Measurements from ENCODE around the gene FNDC3B. TPM values are rescaled to one million over a fixed set of nuclear protein-coding genes. Genes with fewer than 3 reads are reported as not detected.
A peak's percentile ranks its signal among the peaks of the same experiment; 100 is the strongest.

FNDC3B gene
- total and polyA plus RNA-seq, 9 of the 15 experiments (the other 6 are each of a cell fraction or from before 2014, with no cell fraction given) = 7.0 to 35.8 (median 16.2) TPM

DNA sequence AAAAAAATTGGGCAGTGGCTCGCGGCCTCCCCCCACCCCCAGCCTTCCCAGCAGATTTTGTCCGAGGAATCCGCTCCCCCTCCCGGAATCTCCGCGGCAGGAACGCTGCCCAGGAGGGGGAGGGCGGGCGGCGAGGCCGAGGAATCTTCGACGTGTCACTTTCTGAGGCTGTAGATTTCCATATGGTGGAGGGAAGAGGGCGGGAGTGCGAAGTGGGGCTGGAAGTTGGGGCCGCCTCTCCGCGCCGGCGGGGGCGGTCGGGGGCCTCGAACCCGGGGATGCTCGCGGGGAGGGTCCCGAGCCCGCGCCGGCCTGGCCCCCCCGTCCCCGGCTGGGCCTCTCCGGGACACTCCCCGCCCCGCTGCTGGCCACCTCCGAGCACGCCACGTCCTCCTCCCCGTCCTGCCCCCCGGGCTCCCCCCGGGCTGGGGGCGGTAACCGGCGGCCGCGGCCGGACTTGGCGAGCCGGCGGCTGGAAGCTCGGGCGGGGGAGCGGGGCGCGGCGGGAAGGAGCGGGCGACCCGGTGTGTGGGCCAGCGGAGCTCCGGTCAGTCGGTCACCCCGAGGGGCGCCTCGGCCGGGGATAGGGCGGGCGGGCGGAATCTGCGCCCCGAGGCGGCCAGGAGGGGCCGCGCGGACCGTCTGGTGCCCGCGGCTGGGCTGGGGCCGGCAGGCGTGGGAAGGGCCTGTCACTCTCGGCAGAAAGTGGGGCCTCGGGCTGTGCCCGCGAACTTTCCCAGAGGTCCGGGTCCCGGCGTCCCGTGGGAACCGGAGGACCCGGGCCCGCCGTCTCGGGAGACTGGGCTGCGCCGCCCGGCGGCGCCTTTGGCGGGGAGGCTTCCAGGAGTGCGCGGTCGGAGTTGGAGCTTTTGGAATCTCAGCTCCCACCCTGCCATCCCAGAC, 951 bp downstream of the FNDC3B start (continued):
- no peak for TF ChIP-seq ZSCAN29 (IDR thresholded peaks at IDR 0.05)
- peak in 1 of 2 experiments; percentile 96; a peak in 2 of 4 replicates for TF ChIP-seq MAZ (CRISPR knock-in tag; conservative IDR thresholded peaks at IDR 0.05 in 1 of 2, IDR thresholded peaks at IDR 0.05 in 1 of 2)
- TF ChIP-seq, protein P1, sequence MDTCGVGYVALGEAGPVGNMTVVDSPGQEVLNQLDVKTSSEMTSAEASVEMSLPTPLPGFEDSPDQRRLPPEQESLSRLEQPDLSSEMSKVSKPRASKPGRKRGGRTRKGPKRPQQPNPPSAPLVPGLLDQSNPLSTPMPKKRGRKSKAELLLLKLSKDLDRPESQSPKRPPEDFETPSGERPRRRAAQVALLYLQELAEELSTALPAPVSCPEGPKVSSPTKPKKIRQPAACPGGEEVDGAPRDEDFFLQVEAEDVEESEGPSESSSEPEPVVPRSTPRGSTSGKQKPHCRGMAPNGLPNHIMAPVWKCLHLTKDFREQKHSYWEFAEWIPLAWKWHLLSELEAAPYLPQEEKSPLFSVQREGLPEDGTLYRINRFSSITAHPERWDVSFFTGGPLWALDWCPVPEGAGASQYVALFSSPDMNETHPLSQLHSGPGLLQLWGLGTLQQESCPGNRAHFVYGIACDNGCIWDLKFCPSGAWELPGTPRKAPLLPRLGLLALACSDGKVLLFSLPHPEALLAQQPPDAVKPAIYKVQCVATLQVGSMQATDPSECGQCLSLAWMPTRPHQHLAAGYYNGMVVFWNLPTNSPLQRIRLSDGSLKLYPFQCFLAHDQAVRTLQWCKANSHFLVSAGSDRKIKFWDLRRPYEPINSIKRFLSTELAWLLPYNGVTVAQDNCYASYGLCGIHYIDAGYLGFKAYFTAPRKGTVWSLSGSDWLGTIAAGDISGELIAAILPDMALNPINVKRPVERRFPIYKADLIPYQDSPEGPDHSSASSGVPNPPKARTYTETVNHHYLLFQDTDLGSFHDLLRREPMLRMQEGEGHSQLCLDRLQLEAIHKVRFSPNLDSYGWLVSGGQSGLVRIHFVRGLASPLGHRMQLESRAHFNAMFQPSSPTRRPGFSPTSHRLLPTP (IDR thresholded peaks at IDR 0.05; ENCODE audit: borderline replicate concordance, extremely low read depth, insufficient read length) = no peak
- no peak for TF ChIP-seq HDAC2 (IDR thresholded peaks at IDR 0.05)
- no peak for TF ChIP-seq HDAC8 (tag; IDR thresholded peaks at IDR 0.05)
- TF ChIP-seq RFX1 (IDR thresholded peaks at IDR 0.05) = no peak
- no peak for TF ChIP-seq ETV6 (IDR thresholded peaks at IDR 0.05; ENCODE audit: borderline replicate concordance in 1 of 2, low read depth in 2 of 2, low read length in 1 of 2)
- TF ChIP-seq ETV6 (CRISPR knock-in tag; IDR thresholded peaks at IDR 0.05; ENCODE audit: borderline replicate concordance) = no peak
- no peak for TF ChIP-seq NCOR1 (IDR thresholded peaks at IDR 0.05)
- TF ChIP-seq, protein P2, sequence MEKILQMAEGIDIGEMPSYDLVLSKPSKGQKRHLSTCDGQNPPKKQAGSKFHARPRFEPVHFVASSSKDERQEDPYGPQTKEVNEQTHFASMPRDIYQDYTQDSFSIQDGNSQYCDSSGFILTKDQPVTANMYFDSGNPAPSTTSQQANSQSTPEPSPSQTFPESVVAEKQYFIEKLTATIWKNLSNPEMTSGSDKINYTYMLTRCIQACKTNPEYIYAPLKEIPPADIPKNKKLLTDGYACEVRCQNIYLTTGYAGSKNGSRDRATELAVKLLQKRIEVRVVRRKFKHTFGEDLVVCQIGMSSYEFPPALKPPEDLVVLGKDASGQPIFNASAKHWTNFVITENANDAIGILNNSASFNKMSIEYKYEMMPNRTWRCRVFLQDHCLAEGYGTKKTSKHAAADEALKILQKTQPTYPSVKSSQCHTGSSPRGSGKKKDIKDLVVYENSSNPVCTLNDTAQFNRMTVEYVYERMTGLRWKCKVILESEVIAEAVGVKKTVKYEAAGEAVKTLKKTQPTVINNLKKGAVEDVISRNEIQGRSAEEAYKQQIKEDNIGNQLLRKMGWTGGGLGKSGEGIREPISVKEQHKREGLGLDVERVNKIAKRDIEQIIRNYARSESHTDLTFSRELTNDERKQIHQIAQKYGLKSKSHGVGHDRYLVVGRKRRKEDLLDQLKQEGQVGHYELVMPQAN (IDR thresholded peaks at IDR 0.05; ENCODE audit: borderline replicate concordance) = no peak
- TF ChIP-seq WHSC1 (IDR thresholded peaks at IDR 0.05; ENCODE audit: low read length) = no peak
- no peak for TF ChIP-seq ZNF282 (CRISPR knock-in tag; IDR thresholded peaks at IDR 0.05)
- no peak for TF ChIP-seq ZNF561 (CRISPR knock-in tag; conservative IDR thresholded peaks at IDR 0.05)
- TF ChIP-seq, protein P3, sequence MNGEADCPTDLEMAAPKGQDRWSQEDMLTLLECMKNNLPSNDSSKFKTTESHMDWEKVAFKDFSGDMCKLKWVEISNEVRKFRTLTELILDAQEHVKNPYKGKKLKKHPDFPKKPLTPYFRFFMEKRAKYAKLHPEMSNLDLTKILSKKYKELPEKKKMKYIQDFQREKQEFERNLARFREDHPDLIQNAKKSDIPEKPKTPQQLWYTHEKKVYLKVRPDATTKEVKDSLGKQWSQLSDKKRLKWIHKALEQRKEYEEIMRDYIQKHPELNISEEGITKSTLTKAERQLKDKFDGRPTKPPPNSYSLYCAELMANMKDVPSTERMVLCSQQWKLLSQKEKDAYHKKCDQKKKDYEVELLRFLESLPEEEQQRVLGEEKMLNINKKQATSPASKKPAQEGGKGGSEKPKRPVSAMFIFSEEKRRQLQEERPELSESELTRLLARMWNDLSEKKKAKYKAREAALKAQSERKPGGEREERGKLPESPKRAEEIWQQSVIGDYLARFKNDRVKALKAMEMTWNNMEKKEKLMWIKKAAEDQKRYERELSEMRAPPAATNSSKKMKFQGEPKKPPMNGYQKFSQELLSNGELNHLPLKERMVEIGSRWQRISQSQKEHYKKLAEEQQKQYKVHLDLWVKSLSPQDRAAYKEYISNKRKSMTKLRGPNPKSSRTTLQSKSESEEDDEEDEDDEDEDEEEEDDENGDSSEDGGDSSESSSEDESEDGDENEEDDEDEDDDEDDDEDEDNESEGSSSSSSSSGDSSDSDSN (IDR thresholded peaks at IDR 0.05; ENCODE audit: borderline replicate concordance in 1 of 2, low read depth in 2 of 2, low read length in 2 of 2) = peak in 1 of 2 experiments; percentile 77; a peak in 1 of 4 replicates
- TF ChIP-seq ZNF644 (tag; IDR thresholded peaks at IDR 0.05; ENCODE audit: low read depth) = no peak
- TF ChIP-seq GTF2F1 (IDR thresholded peaks at IDR 0.05; ENCODE audit: low read depth, low read length) = no peak
- TF ChIP-seq, protein P4, sequence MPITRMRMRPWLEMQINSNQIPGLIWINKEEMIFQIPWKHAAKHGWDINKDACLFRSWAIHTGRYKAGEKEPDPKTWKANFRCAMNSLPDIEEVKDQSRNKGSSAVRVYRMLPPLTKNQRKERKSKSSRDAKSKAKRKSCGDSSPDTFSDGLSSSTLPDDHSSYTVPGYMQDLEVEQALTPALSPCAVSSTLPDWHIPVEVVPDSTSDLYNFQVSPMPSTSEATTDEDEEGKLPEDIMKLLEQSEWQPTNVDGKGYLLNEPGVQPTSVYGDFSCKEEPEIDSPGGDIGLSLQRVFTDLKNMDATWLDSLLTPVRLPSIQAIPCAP (CRISPR knock-in tag; IDR thresholded peaks at IDR 0.05; ENCODE audit: borderline replicate concordance) = no peak
- no peak for TF ChIP-seq NR2C1 (IDR thresholded peaks at IDR 0.05)
- no peak for TF ChIP-seq NR2C1 (tag; IDR thresholded peaks at IDR 0.05)
